ENCODE results near the gene PLEKHG5.

PLEKHG5 gene

DNA sequence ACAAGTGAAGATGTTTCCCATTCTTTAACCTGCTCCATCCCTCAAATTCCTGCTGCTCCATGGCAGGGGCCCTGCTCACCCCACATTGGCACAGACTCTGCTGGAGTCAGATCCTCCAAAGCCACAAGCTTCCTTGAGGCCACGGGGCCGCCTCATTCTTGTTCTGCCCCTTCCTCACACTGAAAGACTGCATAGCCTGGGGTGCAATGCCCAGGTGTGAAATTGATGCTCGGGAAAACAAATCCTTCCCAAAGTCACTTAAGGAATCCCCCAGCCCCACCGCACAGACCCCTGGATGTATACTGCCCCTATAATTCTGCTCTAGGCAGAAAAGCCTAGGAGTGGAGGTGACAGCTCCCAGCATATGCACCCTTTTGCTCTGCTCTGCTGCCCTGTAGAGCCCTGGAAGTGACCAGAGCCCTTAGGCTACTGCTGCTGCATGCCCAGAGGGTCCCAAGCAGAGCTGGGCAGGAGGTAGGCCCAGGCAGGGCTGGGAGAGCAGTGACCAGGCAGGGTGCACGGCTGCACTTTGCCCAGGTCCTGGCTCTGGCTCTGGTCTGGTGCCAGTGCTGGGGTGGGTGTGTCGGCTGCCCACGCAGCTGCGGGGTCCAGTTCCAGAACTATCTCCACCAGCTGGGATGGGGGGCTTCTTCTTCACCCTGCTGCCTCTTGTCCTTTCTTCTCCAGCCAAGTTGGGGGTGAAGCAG is 73.4 kb downstream of the PLEKHG5 start:
- Histone ChIP-seq H3K27ac (ENCODE audit: low read length) (no peak overlapping the region), H3K4me2 (ENCODE audit: low read length) (no peak overlapping the region), H3K4me1 (ENCODE audit: low read length) (peaks cover 5% of the 10 kb centered on the region; the same call in 1 of the 2 replicates), H3K9ac (ENCODE audit: low read length) (no peak overlapping the region), H3K9me3 (ENCODE audit: insufficient read depth, low read length) (no peaks in the 10 kb centered on the region), H3K79me2 (ENCODE audit: low read length) (no peaks in the 10 kb centered on the region), H3K27me3 (ENCODE audit: low read depth, low read length) (no peaks in the 10 kb centered on the region), H3K36me3 (replicated peaks; ENCODE audit: low read depth, low read length) (no peaks in the 10 kb centered on the region), H2AFZ (ENCODE audit: low read depth, low read length) (no peak overlapping the region), H4K20me1 (ENCODE audit: insufficient read depth, low read length) (no peaks in the 10 kb centered on the region), H3K4me3 (ENCODE audit: low read length) (no peak overlapping the region)
- TF ChIP-seq, protein P1, sequence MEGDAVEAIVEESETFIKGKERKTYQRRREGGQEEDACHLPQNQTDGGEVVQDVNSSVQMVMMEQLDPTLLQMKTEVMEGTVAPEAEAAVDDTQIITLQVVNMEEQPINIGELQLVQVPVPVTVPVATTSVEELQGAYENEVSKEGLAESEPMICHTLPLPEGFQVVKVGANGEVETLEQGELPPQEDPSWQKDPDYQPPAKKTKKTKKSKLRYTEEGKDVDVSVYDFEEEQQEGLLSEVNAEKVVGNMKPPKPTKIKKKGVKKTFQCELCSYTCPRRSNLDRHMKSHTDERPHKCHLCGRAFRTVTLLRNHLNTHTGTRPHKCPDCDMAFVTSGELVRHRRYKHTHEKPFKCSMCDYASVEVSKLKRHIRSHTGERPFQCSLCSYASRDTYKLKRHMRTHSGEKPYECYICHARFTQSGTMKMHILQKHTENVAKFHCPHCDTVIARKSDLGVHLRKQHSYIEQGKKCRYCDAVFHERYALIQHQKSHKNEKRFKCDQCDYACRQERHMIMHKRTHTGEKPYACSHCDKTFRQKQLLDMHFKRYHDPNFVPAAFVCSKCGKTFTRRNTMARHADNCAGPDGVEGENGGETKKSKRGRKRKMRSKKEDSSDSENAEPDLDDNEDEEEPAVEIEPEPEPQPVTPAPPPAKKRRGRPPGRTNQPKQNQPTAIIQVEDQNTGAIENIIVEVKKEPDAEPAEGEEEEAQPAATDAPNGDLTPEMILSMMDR (IDR thresholded peaks at IDR 0.05; ENCODE audit: low read depth, low read length): no peak
- no peak for TF ChIP-seq EZH2phosphoT487 (IDR thresholded peaks at IDR 0.05; ENCODE audit: low read depth)
